OCI-LY3 (cell line): ENCODE data around the gene C20orf141.
"Not testable (repeated sequence)": the region's sequence is repeated elsewhere in the genome, so short reads cannot be mapped to it uniquely, and the experiment has no call there.

Source experiments
- H2AFZ ChIP-seq: fragments of 200-600, 300-600 bp; shearing (Covaris generic); 2 replicates; pipeline ENCODE4 v1.6.0; 2014; ENCODE audit warnings: antibody characterized with exemption, low read depth, low read length
- H3K27ac ChIP-seq: fragments of 200-600, 300-600 bp; sonication (generic); 2 replicates; pipeline ENCODE4 v1.5.1; 2014; ENCODE audit warnings: mild to moderate bottlenecking, low read length, moderate library complexity, mixed read lengths
- H3K27me3 ChIP-seq: fragments of 200-600, 300-600 bp; sonication (generic); 2 replicates; pipeline ENCODE4 v1.6.1; 2014; ENCODE audit warnings: low read depth, low read length, mixed read lengths
- H3K36me3 ChIP-seq: fragments of 200-600, 300-600 bp; sonication (generic); replicated peaks from 2 replicates; pipeline ENCODE3; 2014; ENCODE audit warnings: low read depth, low read length, mixed read lengths
- H3K4me1 ChIP-seq: fragments of 300-600, 200-600 bp; sonication (generic); 2 replicates; pipeline ENCODE4 v1.6.1; 2014; ENCODE audit warnings: low read length, mixed read lengths
- H3K4me2 ChIP-seq: fragments of 200-600, 300-600 bp; sonication (generic); 2 replicates; pipeline ENCODE4 v1.6.1; 2014; ENCODE audit warnings: low read length, mixed read lengths
- H3K4me3 ChIP-seq: fragments of 300-600, 200-600 bp; sonication (generic); 2 replicates; pipeline ENCODE4 v1.5.1; 2014; ENCODE audit warnings: antibody characterized with exemption, mild to moderate bottlenecking, low read length, moderate library complexity
- H3K79me2 ChIP-seq: fragments of 300-600, 200-600 bp; shearing (Covaris generic); 2 replicates; pipeline ENCODE4 v1.6.1; 2014; ENCODE audit warnings: mild to moderate bottlenecking, low read length, mixed read lengths
- H3K9ac ChIP-seq: fragments of 300-600, 200-600 bp; shearing (Covaris generic); 2 replicates; pipeline ENCODE4 v1.6.0; 2014; ENCODE audit warnings: mild to moderate bottlenecking, low read length, moderate library complexity
- H3K9me3 ChIP-seq: fragments of 200-600, 300-600 bp; shearing (Covaris generic); 2 replicates; pipeline ENCODE4 v1.6.1; 2014; ENCODE audit warnings: low read length, mixed read lengths; ENCODE audit not compliant: insufficient read depth
- H4K20me1 ChIP-seq: fragments of 200-600, 300-600 bp; sonication (generic); 2 replicates; pipeline ENCODE4 v1.6.1; 2016; ENCODE audit warnings: low read length, mixed read lengths; ENCODE audit not compliant: insufficient read depth
- EZH2phosphoT487 ChIP-seq: fragments of 200-600 bp; shearing (Covaris generic); IDR thresholded peaks from 2 replicates; pipeline ENCODE4 v1.6.1; 2018; ENCODE audit warnings: antibody characterized with exemption, mixed run types, low read depth
- TF ChIP-seq, protein P1 (sequence below): fragments of 200-600, 300-600 bp; sonication (generic); IDR thresholded peaks from 2 replicates; pipeline ENCODE4 v1.5.1; 2014; ENCODE audit warnings: antibody characterized with exemption, low read length, low read depth

C20orf141 gene

DNA sequence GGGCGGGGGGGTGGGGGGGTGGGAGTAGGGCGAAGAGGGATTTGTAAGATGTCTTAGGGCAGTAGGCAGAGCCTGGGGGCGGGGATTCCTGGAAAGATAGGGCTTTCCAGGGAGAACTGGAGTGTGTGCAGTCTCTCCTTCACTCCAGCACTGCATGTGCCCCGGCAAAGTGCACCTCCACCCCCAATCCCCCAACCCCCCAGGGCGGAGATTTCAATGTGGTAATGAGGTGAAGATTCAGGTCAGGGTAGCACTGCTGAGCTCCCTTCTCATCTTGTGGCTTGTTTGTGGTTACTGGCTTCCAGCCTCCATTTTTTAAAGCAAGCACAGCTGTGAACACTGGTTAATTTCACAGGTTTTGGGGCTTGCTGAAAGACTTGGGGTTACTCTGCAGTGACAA, 7.3 kb downstream of the C20orf141 start:
- H3K4me3 ChIP-seq: no peak overlapping the region
- H2AFZ ChIP-seq: no peak overlapping the region
- no peaks in the 10 kb centered on the region for H3K9me3 ChIP-seq
- no peaks in the 10 kb centered on the region for H3K36me3 ChIP-seq
- H3K9ac ChIP-seq: no peak overlapping the region
- H3K27me3 ChIP-seq: no peaks in the 10 kb centered on the region; the same call in 1 of the 2 replicates
- H4K20me1 ChIP-seq: no peaks in the 10 kb centered on the region
- no peak overlapping the region for H3K4me2 ChIP-seq
- no peak overlapping the region for H3K27ac ChIP-seq
- no peaks in the 10 kb centered on the region for H3K79me2 ChIP-seq
- no peak for TF ChIP-seq EZH2phosphoT487
- TF ChIP-seq, protein P1, sequence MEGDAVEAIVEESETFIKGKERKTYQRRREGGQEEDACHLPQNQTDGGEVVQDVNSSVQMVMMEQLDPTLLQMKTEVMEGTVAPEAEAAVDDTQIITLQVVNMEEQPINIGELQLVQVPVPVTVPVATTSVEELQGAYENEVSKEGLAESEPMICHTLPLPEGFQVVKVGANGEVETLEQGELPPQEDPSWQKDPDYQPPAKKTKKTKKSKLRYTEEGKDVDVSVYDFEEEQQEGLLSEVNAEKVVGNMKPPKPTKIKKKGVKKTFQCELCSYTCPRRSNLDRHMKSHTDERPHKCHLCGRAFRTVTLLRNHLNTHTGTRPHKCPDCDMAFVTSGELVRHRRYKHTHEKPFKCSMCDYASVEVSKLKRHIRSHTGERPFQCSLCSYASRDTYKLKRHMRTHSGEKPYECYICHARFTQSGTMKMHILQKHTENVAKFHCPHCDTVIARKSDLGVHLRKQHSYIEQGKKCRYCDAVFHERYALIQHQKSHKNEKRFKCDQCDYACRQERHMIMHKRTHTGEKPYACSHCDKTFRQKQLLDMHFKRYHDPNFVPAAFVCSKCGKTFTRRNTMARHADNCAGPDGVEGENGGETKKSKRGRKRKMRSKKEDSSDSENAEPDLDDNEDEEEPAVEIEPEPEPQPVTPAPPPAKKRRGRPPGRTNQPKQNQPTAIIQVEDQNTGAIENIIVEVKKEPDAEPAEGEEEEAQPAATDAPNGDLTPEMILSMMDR: no peak
- H3K4me1 ChIP-seq: peaks cover 8% of the 10 kb centered on the region

DNA sequence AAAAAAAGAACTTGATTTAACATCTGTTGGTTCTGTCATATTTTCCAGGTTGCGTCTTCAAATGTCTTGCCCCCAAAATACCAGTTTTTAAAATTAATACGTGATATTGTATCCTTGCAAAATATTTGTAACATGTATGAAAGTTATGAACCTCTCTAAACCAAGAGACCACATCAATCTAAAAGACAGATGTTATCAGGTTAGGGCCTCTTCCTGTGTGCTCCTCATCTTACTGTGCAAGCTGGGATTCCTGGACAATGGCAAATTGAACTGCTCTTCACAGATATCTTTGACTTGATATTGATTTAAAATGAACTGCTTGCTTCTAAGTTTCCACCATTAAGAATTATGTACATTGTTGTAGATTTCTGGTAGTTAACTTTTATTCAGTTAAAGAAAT, 11.0 kb downstream of the C20orf141 start:
- Histone ChIP-seq H3K4me2 (no peak overlapping the region), H3K36me3 (no peaks in the 10 kb centered on the region)

DNA sequence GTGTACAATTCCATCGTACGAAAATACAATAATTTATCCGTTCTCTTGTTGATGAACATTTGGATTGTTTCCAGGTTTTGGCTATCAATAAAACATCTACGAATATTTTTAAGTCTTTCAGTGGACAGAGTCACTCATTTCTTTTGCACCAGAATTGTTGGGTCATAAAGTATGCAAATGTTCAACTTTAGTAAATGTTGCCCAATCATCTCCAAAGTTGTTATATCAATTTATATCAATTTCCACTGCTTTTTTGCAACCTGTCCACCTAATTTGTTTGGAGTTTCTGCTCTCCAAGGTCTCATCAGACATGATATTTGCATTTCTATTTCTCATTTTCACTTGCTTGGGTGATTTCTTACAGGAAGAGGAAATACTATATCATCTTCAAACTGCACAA, 11.9 kb downstream of the C20orf141 start:
- H3K27ac ChIP-seq: no peak overlapping the region
- no peak overlapping the region for H3K9ac ChIP-seq
- H3K79me2 ChIP-seq: no peaks in the 10 kb centered on the region
- H3K27me3 ChIP-seq: peaks cover 18% of the 10 kb centered on the region
- TF ChIP-seq, protein P1: no peak
- no peak for TF ChIP-seq EZH2phosphoT487
- no peak overlapping the region for H3K4me3 ChIP-seq
- H2AFZ ChIP-seq: no peak overlapping the region
- H3K36me3 ChIP-seq: no peaks in the 10 kb centered on the region
- peaks cover 11% of the 10 kb centered on the region for H3K4me1 ChIP-seq
- peak overlapping the region; percentile 23 for H3K4me2 ChIP-seq
- H4K20me1 ChIP-seq: no peaks in the 10 kb centered on the region
- H3K9me3 ChIP-seq: no peaks in the 10 kb centered on the region

More for the DNA sequence above, 11.0 kb downstream of the C20orf141 start:
- H3K27me3 ChIP-seq: peaks cover 18% of the 10 kb centered on the region
- TF ChIP-seq, protein P1: no peak
- TF ChIP-seq EZH2phosphoT487: no peak
- H3K9me3 ChIP-seq: no peaks in the 10 kb centered on the region
- no peak overlapping the region for H2AFZ ChIP-seq
- no peaks in the 10 kb centered on the region for H4K20me1 ChIP-seq
- no peak overlapping the region for H3K4me3 ChIP-seq
- H3K79me2 ChIP-seq: no peaks in the 10 kb centered on the region
- no peak overlapping the region for H3K9ac ChIP-seq
- H3K27ac ChIP-seq: no peak overlapping the region
- H3K4me1 ChIP-seq: peaks cover 11% of the 10 kb centered on the region

DNA sequence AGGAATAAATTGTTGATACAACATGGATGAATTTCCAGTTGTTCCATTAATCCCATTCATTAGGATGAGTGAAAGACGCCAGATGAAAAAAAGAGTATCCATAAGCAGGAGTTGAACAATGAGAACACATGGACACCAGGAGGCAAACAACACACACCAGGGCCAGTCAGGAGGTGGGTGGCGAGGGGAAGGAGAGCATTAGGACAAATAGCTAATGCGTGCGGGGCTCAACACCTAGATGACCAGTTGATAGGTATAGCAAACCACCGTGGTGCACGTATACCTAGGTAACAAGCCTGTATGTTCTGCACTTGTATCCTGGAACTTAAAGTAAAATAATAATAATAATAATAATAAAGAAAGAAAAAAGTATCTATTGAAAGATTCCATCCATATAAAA, 14.6 kb downstream of the C20orf141 start:
- Histone ChIP-seq H2AFZ (no peak overlapping the region), H3K9me3 (no peaks in the 10 kb centered on the region), H3K9ac (no peak overlapping the region), H4K20me1 (no peaks in the 10 kb centered on the region), H3K4me3 (no peak overlapping the region), H3K36me3 (peaks cover 4% of the 10 kb centered on the region), H3K4me2 (no peak overlapping the region), H3K79me2 (no peaks in the 10 kb centered on the region), H3K27ac (no peak overlapping the region), H3K4me1 (peaks cover 26% of the 10 kb centered on the region), H3K27me3 (peaks cover 18% of the 10 kb centered on the region)
- TF ChIP-seq, protein P1: no peak
- no peak for TF ChIP-seq EZH2phosphoT487

DNA sequence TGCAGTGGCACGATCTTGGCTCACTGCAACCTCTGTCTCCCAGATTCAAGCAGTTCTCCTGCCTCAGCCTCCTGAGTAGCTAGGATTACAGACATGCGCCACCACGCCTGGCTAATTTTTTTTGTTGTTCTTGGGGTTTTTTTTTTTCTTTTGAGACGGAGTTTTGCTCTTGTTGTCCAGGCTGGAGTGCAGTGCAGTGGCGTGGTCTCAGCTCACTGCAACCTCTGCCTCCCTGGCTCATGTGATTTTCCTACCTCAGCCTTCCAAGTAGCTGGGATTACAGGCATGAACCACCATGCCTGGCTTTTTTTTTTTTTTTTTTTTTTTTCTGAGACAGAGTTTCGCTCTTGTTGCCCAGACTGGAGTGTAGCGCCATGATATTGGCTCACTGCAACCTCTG, 16.4 kb downstream of the C20orf141 start:
- H4K20me1 ChIP-seq, H3K9me3 ChIP-seq, H2AFZ ChIP-seq, H3K4me2 ChIP-seq, H3K79me2 ChIP-seq, H3K9ac ChIP-seq, H3K4me3 ChIP-seq, H3K27ac ChIP-seq: not testable (repeated sequence)
- Histone ChIP-seq H3K4me1 (peaks cover 26% of the 10 kb centered on the region), H3K27me3 (peaks cover 18% of the 10 kb centered on the region), H3K36me3 (peaks cover 13% of the 10 kb centered on the region)
